Keratinocyte (primary cell): Measurements from ENCODE around the gene F2. TPM values are rescaled to one million over a fixed set of nuclear protein-coding genes. Genes with fewer than 3 reads are reported as not detected.

Experiments used
- DNase-seq: peaks from one replicate; pipeline ENCODE4 v3.0.0-alpha.2; 2011; ENCODE audit warnings: low read depth, missing footprints, low spot score
- FAIRE-seq: peaks from 2 replicates; lab custom pipeline; 2011; peaks lifted over from hg19 to GRCh38; lab: Jason Lieb, UNC
- H2AFZ ChIP-seq: 2 replicates; pipeline ENCODE4 v1.6.0; 2012; ENCODE audit warnings: low read length, control low read depth, inconsistent platforms; ENCODE audit not compliant: control insufficient read depth
- H3K27ac ChIP-seq: 2 replicates; pipeline ENCODE4 v1.5.1; 2011; ENCODE audit warnings: low read length; ENCODE audit not compliant: control insufficient read depth, insufficient read depth
- H3K27me3 ChIP-seq: 3 replicates; pipeline ENCODE4 v1.6.0; 2011; ENCODE audit warnings: low read length; ENCODE audit not compliant: control insufficient read depth, insufficient read depth; ENCODE audit errors: extremely low read depth
- H3K36me3 ChIP-seq, 2 experiments: 2 replicates in 1 of 2; 3 replicates in 1 of 2; pipeline ENCODE4 v1.5.1; 2011; ENCODE audit warnings: low read length in 2 of 2, mild to moderate bottlenecking in 1 of 2; ENCODE audit not compliant: control insufficient read depth in 2 of 2, insufficient read depth in 2 of 2; ENCODE audit errors: extremely low read depth in 1 of 2
- H3K4me1 ChIP-seq: 3 replicates; pipeline ENCODE4 v1.5.1; 2011; ENCODE audit warnings: low read length; ENCODE audit not compliant: control insufficient read depth, insufficient read depth; ENCODE audit errors: extremely low read depth
- H3K4me2 ChIP-seq: 3 replicates; pipeline ENCODE4 v1.6.0; 2011; ENCODE audit warnings: low read depth, low read length; ENCODE audit not compliant: control insufficient read depth, insufficient read depth; ENCODE audit errors: extremely low read depth
- H3K4me3 ChIP-seq, 3 experiments: fragments of 200-600 bp in 1 of 3; sonication (generic) in 1 of 3; 2 replicates in 2 of 3; 3 replicates in 1 of 3; pipeline ENCODE4 v1.5.1; 2011 to 2016; ENCODE audit warnings: low read length in 3 of 3, mild to moderate bottlenecking in 3 of 3, control low read depth in 2 of 3, inconsistent platforms in 1 of 3, low read depth in 1 of 3, mixed read lengths in 1 of 3, mixed run types in 1 of 3, moderate library complexity in 1 of 3; ENCODE audit not compliant: control insufficient read depth in 2 of 3, insufficient read depth in 2 of 3; ENCODE audit errors: extremely low read depth in 1 of 3
- H3K79me2 ChIP-seq: 2 replicates; pipeline ENCODE4 v1.6.0; 2012; ENCODE audit warnings: low read length; ENCODE audit not compliant: control insufficient read depth, insufficient read depth
- H3K9ac ChIP-seq: 3 replicates; pipeline ENCODE4 v1.6.0; 2011; ENCODE audit warnings: low read length; ENCODE audit not compliant: control insufficient read depth, insufficient read depth; ENCODE audit errors: extremely low read depth
- H3K9me1 ChIP-seq: 3 replicates; pipeline ENCODE4 v1.6.0; 2011; ENCODE audit warnings: low read length; ENCODE audit not compliant: control insufficient read depth, insufficient read depth; ENCODE audit errors: extremely low read depth
- H3K9me3 ChIP-seq: 2 replicates; pipeline ENCODE4 v1.5.1; 2012; ENCODE audit warnings: low read depth, low read length; ENCODE audit not compliant: control insufficient read depth
- H4K20me1 ChIP-seq: 3 replicates; pipeline ENCODE4 v1.6.0; 2011; ENCODE audit warnings: low read length; ENCODE audit not compliant: control insufficient read depth, insufficient read depth; ENCODE audit errors: extremely low read depth
- EZH2 ChIP-seq: IDR thresholded peaks from one replicate; pipeline ENCODE4 v1.6.1; 2012; ENCODE audit warnings: inconsistent platforms, mild to moderate bottlenecking, low read length, moderate library complexity
- dilution Hi-C: fragments of 300-500 bp; cut with MboI; formaldehyde crosslinking; loops from one replicate; pipeline ENCODE4 v1.7.0; 2020; ENCODE audit warnings: low sequenced_read_pairs; ENCODE audit not compliant: extremely low pct_ligation_motif_present
- polyA plus RNA-seq, 5 experiments: library from polyadenylated mRNA; depleted of rRNA in 3 of 5; stranded (reverse) in 3 of 5; stranded (forward) in 1 of 5; unstranded in 1 of 5; fragments of >200 nt; gene quantifications; 1 replicate in 1 of 5; 2 replicates in 3 of 5; 3 replicates in 1 of 5; pipeline versions ENCODE4 v1.2.1 to v1.2.3, GENCODE V29; 2011 to 2012; ENCODE audit warnings: missing spikeins in 2 of 5, low read depth in 1 of 5, low replicate concordance in 1 of 5
- TF ChIP-seq, protein P1 (sequence below), 3 experiments: IDR thresholded peaks in 1 of 3; conservative IDR thresholded peaks in 1 of 3; optimal IDR thresholded peaks in 1 of 3; 2 replicates in 2 of 3; 3 replicates in 1 of 3; pipeline versions ENCODE3 to v1.5.1; 2011; ENCODE audit warnings: low read length in 3 of 3, mild to moderate bottlenecking in 3 of 3, moderate library complexity in 2 of 3, control low read depth in 1 of 3, inconsistent platforms in 1 of 3; ENCODE audit not compliant: insufficient read depth in 2 of 3; ENCODE audit errors: extremely low read depth in 1 of 3

Gene F2
- polyA plus RNA-seq, 1 donor (not counting 4 experiments of a cell fraction or from before 2014, with no cell fraction given), result not detected

- H3K36me3 ChIP-seq, result peaks cover 24 to 32% of the 10 kb centered on the region in 2 experiments
Observed at GRCh38 chr11:46673713-46674462, 45.1 kb upstream of the F2 start.

DNA sequence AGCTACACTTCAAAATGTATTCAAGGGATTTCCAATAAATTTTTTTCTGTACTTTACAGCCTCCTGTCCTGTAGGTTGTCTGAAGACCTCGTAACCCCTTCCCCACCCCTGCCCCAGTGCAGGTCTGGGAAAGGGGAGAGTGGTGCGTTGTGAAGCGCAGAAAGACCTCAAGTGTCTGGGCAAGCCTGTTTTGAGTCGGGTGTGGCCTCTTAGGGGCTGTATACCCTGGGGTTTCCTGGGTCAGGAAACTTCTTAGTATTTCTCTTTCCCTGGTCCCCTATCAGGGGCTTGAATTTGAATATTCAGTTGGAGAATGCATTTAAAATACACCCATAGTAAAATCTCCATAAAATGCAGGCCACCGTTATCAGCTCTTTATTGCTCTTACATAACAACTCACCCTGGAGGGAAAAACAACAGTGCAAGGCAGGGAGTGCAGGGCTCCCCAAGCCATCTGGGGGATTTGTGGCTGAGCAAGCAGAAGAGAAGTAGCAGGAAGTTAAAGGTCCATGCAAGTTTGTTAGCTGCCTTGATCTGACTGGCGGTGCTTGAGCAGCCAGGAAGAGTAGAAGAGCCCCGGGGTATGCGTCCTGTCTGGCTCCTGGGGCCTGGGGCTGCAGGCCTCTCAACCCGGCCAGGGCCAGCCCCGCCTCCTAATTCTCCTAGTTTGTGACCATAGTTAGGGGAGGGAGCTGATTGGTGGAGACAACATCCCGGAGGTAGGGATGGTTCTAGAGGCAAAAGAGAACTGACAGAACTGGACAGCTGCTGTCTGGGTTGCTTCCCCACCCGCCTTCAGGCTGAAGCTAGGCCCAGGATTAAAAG lies 44.3 kb upstream of the F2 start:
- Histone ChIP-seq H3K9me1 (no peaks in the 10 kb centered on the region), H3K27ac (peak overlapping the region; percentile 79), H3K9ac (peak overlapping the region; percentile 67), H2AFZ (peak overlapping the region; percentile 59), H3K27me3 (no peaks in the 10 kb centered on the region), H3K4me2 (peak overlapping the region; percentile 30), H3K79me2 (no peaks in the 10 kb centered on the region), H3K9me3 (no peaks in the 10 kb centered on the region), H4K20me1 (no peaks in the 10 kb centered on the region), H3K4me1 (peaks cover 20% of the 10 kb centered on the region), H3K4me3 (no peak overlapping the region), H3K36me3 (peaks cover 27 to 35% of the 10 kb centered on the region in 2 experiments)
- dilution Hi-C loops, result no loop called here
- peak; percentile 59 for FAIRE-seq
- TF ChIP-seq EZH2, result no peak
- TF ChIP-seq, protein P1, sequence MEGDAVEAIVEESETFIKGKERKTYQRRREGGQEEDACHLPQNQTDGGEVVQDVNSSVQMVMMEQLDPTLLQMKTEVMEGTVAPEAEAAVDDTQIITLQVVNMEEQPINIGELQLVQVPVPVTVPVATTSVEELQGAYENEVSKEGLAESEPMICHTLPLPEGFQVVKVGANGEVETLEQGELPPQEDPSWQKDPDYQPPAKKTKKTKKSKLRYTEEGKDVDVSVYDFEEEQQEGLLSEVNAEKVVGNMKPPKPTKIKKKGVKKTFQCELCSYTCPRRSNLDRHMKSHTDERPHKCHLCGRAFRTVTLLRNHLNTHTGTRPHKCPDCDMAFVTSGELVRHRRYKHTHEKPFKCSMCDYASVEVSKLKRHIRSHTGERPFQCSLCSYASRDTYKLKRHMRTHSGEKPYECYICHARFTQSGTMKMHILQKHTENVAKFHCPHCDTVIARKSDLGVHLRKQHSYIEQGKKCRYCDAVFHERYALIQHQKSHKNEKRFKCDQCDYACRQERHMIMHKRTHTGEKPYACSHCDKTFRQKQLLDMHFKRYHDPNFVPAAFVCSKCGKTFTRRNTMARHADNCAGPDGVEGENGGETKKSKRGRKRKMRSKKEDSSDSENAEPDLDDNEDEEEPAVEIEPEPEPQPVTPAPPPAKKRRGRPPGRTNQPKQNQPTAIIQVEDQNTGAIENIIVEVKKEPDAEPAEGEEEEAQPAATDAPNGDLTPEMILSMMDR (optimal IDR thresholded peaks at IDR 0.05 in 1 of 3, IDR thresholded peaks at IDR 0.05 in 1 of 3, conservative IDR thresholded peaks at IDR 0.05 in 1 of 3; ENCODE audit: extremely low read depth in 1 of 3, insufficient read depth in 2 of 3, low read length in 3 of 3), result no peak
- no peak for DNase-seq

More at GRCh38 chr11:46673713-46674462, 45.1 kb upstream of the F2 start:
- FAIRE-seq (no peak), DNase-seq (no peak)
- Histone ChIP-seq H3K4me2 (no peak overlapping the region), H3K9ac (no peak overlapping the region), H3K27me3 (no peaks in the 10 kb centered on the region), H3K9me3 (no peaks in the 10 kb centered on the region), H4K20me1 (no peaks in the 10 kb centered on the region), H3K27ac (peak overlapping the region; percentile 11), H3K9me1 (no peaks in the 10 kb centered on the region), H3K4me3 (no peak overlapping the region), H3K4me1 (peaks cover 20% of the 10 kb centered on the region), H3K79me2 (no peaks in the 10 kb centered on the region), H2AFZ (no peak overlapping the region)
- dilution Hi-C loops, result no loop called here
- TF ChIP-seq, protein P1 (optimal IDR thresholded peaks at IDR 0.05 in 1 of 3, IDR thresholded peaks at IDR 0.05 in 1 of 3, conservative IDR thresholded peaks at IDR 0.05 in 1 of 3; ENCODE audit: extremely low read depth in 1 of 3, insufficient read depth in 2 of 3, low read length in 3 of 3), result peak in 1 of 3 experiments; percentile 15
- TF ChIP-seq EZH2, result no peak
